Right lobe of liver (tissue), 4 donors: ENCODE data around the gene DSCAM.

ENCODE experiments used
- POLR2A ChIP-seq: fragments of 450-650 bp; IDR thresholded peaks from one replicate; pipeline ENCODE4 v1.6.1; 2017; ENCODE audit warnings: antibody characterized with exemption, mild to moderate bottlenecking
- TF ChIP-seq, protein P1 (sequence below), 4 donors: fragments of 200-600 bp in 3 of 4; fragments of 450-650 bp in 1 of 4; IDR thresholded peaks; one replicate each; pipeline versions ENCODE4 v1.5.1 to v1.8.0; 2016 to 2022; ENCODE audit warnings: antibody characterized with exemption in 4 of 4, mild to moderate bottlenecking in 2 of 4
- donor health status: DM: no; HTN: no; CAD: no.
- donor health status: DM: no; HTN: no; CAD: no.
- donor health status: DM: no; HTN: yes; CAD: no.

DNA sequence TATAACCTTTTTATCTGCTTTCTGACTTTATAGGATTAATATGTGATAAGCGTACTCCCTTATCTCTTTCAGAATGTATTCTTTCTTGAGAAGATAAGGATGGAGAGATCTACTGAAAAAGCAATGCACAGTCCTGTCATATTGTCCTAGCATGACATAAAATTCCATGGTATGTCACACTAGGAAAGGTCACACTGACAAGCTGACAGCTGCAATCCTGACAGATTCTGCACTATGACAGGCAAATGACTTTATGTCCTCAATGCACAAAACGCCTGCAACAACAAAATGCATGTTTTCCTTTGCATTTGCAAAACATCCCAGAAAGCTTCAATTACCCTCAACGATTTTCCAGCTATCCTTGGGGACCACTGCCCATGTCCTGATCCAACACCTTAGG lies 393.8 kb downstream of the DSCAM start:
- no peak for TF ChIP-seq POLR2A
- TF ChIP-seq, protein P1, sequence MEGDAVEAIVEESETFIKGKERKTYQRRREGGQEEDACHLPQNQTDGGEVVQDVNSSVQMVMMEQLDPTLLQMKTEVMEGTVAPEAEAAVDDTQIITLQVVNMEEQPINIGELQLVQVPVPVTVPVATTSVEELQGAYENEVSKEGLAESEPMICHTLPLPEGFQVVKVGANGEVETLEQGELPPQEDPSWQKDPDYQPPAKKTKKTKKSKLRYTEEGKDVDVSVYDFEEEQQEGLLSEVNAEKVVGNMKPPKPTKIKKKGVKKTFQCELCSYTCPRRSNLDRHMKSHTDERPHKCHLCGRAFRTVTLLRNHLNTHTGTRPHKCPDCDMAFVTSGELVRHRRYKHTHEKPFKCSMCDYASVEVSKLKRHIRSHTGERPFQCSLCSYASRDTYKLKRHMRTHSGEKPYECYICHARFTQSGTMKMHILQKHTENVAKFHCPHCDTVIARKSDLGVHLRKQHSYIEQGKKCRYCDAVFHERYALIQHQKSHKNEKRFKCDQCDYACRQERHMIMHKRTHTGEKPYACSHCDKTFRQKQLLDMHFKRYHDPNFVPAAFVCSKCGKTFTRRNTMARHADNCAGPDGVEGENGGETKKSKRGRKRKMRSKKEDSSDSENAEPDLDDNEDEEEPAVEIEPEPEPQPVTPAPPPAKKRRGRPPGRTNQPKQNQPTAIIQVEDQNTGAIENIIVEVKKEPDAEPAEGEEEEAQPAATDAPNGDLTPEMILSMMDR (IDR thresholded peaks at IDR 0.05), result no peak
